ENCODE measurements around the gene UTS2R. TPM values are rescaled to one million over a fixed set of nuclear protein-coding genes. Genes with fewer than 3 reads are reported as not detected.

UTS2R gene
- total and polyA plus RNA-seq, 2 of the 4 experiments (the other 2 are of a cell fraction), result not detected

GRCh38 chr17:82424863-82425159 lies 53.2 kb downstream of the UTS2R start:
- H3K27me3 ChIP-seq (ENCODE audit: control insufficient read depth, insufficient read depth, low read length), result no peaks in the 10 kb centered on the region
- H3K36me3 ChIP-seq (ENCODE audit: control insufficient read depth, insufficient read depth, low read length), result peaks cover 2% of the 10 kb centered on the region; the same call in 1 of the 2 replicates
- no peak for TF ChIP-seq SMC3 (IDR thresholded peaks at IDR 0.05; ENCODE audit: low read depth, low read length)
- no peak for TF ChIP-seq RAD21 (IDR thresholded peaks at IDR 0.05; ENCODE audit: low read length)
- TF ChIP-seq RCOR1 (IDR thresholded peaks at IDR 0.05; ENCODE audit: insufficient replicate concordance, low read length), result no peak
- TF ChIP-seq FOS (IDR thresholded peaks at IDR 0.05; ENCODE audit: low read depth, low read length), result no peak
- no peak for TF ChIP-seq MAZ (IDR thresholded peaks at IDR 0.05; ENCODE audit: borderline replicate concordance, low read depth, low read length)
- no peak for TF ChIP-seq BHLHE40 (IDR thresholded peaks at IDR 0.05; ENCODE audit: low read depth, low read length)
- in situ Hi-C loops (cut with MboI; ENCODE audit: low sequenced_read_pairs), result no loop called here
- no peak overlapping the region for H3K27ac ChIP-seq (ENCODE audit: insufficient read depth, low read length)
- dilution Hi-C loops (cut with HindIII; ENCODE audit: low sequenced_read_pairs, unreplicated experiment), result no loop called here
- peaks cover 5% of the 10 kb centered on the region; the same call in 1 of the 2 replicates for H3K9me3 ChIP-seq (ENCODE audit: control insufficient read depth, insufficient read depth, low read length)
- no peak overlapping the region for H2AFZ ChIP-seq (replicated peaks; ENCODE audit: low read length, poor library complexity)
- intact Hi-C loops (cut with micrococcal nuclease), result no loop called here
- no peak overlapping the region for H3K4me3 ChIP-seq (ENCODE audit: insufficient read depth, low read depth, low read length)
- ATAC-seq (ENCODE audit: low read depth) (no peak), DNase-seq (no peak)
- no peak overlapping the region for H2AK5ac ChIP-seq (ENCODE audit: low read depth, low read length)
- no peak overlapping the region for H2AK9ac ChIP-seq (replicated peaks; ENCODE audit: low read depth, low read length, poor library complexity)
- no peak overlapping the region for H4K91ac ChIP-seq (ENCODE audit: insufficient read depth, low read depth, low read length)
- WGBS, 2 experiments (ENCODE audit: extremely low coverage in 2 of 2, insufficient read length in 1 of 2), result 100% methylated on average over 1 of the region's 2 CpGs; no CpG with 5 or more reads in 1 of the 2 experiments
- no peak overlapping the region for H3K9ac ChIP-seq (ENCODE audit: low read depth, low read length)
- POLR2A ChIA-PET (ENCODE audit: unreplicated experiment), result no interaction called here
- no peak overlapping the region for H2BK15ac ChIP-seq (ENCODE audit: low read depth, low read length)
- H3K14ac ChIP-seq (replicated peaks; ENCODE audit: low read depth, low read length), result no peak overlapping the region
- no peaks in the 10 kb centered on the region for H3K9me1 ChIP-seq (ENCODE audit: insufficient read depth, low read length)
- no peaks in the 10 kb centered on the region for H3K4me1 ChIP-seq (ENCODE audit: control insufficient read depth, insufficient read depth, low read length)
- no peaks in the 10 kb centered on the region for H4K20me1 ChIP-seq (ENCODE audit: insufficient read depth, low read length)
- no peaks in the 10 kb centered on the region for H3K79me1 ChIP-seq (ENCODE audit: low read depth in 1 of 2, low read length in 2 of 2)
- CTCF ChIA-PET, result no interaction called here
- H2BK120ac ChIP-seq (ENCODE audit: low read depth, low read length), result no peak overlapping the region
- H3K4me2 ChIP-seq (ENCODE audit: low read depth, low read length), result no peak overlapping the region
- H2BK5ac ChIP-seq (ENCODE audit: low read depth, low read length, poor library complexity, severe bottlenecking), result no peak overlapping the region
- H3K4ac ChIP-seq (ENCODE audit: low read depth, low read length), result no peak overlapping the region
- H4K5ac ChIP-seq (ENCODE audit: low read depth, low read length), result no peak overlapping the region
- no TSS peak for BruUV-seq (replicated peaks)
- no peak overlapping the region for H3K18ac ChIP-seq (ENCODE audit: low read depth, low read length)
- H3K56ac ChIP-seq (ENCODE audit: extremely low read depth, insufficient read depth, low read length), result no peak overlapping the region
- H3K23ac ChIP-seq (ENCODE audit: low read depth, low read length), result no peak overlapping the region
- H4K8ac ChIP-seq (ENCODE audit: low read depth in 2 of 2, low read length in 2 of 2), result no peak overlapping the region
- no peak overlapping the region for H2BK20ac ChIP-seq (ENCODE audit: low read depth, low read length)

Small RNA genes lying within 50 kb of the gene (microRNA-seq; reads per million reads assigned to microRNA genes)
- gene RF00019 (ENCODE audit: insufficient read depth, insufficient read length), result not detected

Small RNA genes lying within 50 kb of the gene (small RNA-seq; reads per million reads assigned to genes)
- 0 reads per million in 5 experiments for gene RF00019

Other genes starting within 250 kb of the UTS2R start
- 6.9 and 7.3 TPM in 2 replicates for gene CCDC57, start 158.9 kb upstream of the UTS2R start, total RNA-seq (2012; rRNA removed)
- gene CCDC57, start 158.9 kb upstream of the UTS2R start, polyA plus RNA-seq (2012; rRNA removed), result 31.3 and 32.4 TPM in 2 replicates
- 49.1 and 49.7 TPM in 2 replicates for gene SLC16A3, start 142.7 kb upstream of the UTS2R start, total RNA-seq (2012; rRNA removed)
- 181 and 204 TPM in 2 replicates for gene SLC16A3, start 142.7 kb upstream of the UTS2R start, polyA plus RNA-seq (2012; rRNA removed)
- 38.3 and 47.1 TPM in 2 replicates for gene CSNK1D, start 98.1 kb upstream of the UTS2R start, total RNA-seq (2012; rRNA removed)
- gene CSNK1D, start 98.1 kb upstream of the UTS2R start, polyA plus RNA-seq (2012; rRNA removed), result 144 and 186 TPM in 2 replicates
- gene CD7, start 54.2 kb upstream of the UTS2R start, total RNA-seq (2012; rRNA removed), result not detected in 2 replicates
- not detected in 2 replicates for gene CD7, start 54.2 kb upstream of the UTS2R start, polyA plus RNA-seq (2012; rRNA removed)
- gene SECTM1, start 38.0 kb upstream of the UTS2R start, total RNA-seq (2012; rRNA removed), result 1.7 and 2.3 TPM in 2 replicates
- 4.4 and 5.2 TPM in 2 replicates for gene SECTM1, start 38.0 kb upstream of the UTS2R start, polyA plus RNA-seq (2012; rRNA removed)
- gene TEX19, start 12.5 kb upstream of the UTS2R start, total RNA-seq (2012; rRNA removed), result under 0.01 and 0.28 TPM in 2 replicates
- gene TEX19, start 12.5 kb upstream of the UTS2R start, polyA plus RNA-seq (2012; rRNA removed), result 0.03 and 0.13 TPM in 2 replicates
- 3.8 and 4.2 TPM in 2 replicates for gene HEXD, start 46.6 kb downstream of the UTS2R start, total RNA-seq (2012; rRNA removed)
- gene HEXD, start 46.6 kb downstream of the UTS2R start, polyA plus RNA-seq (2012; rRNA removed), result 9.2 and 9.5 TPM in 2 replicates
- gene OGFOD3, start 46.8 kb downstream of the UTS2R start, total RNA-seq (2012; rRNA removed), result 24.4 and 25.3 TPM in 2 replicates
- 33.4 and 34.5 TPM in 2 replicates for gene OGFOD3, start 46.8 kb downstream of the UTS2R start, polyA plus RNA-seq (2012; rRNA removed)
- gene CYBC1, start 79.0 kb downstream of the UTS2R start, total RNA-seq (2012; rRNA removed), result 61.1 and 75.1 TPM in 2 replicates
- 76.7 and 89.0 TPM in 2 replicates for gene CYBC1, start 79.0 kb downstream of the UTS2R start, polyA plus RNA-seq (2012; rRNA removed)
- gene NARF, start 87.0 kb downstream of the UTS2R start, total RNA-seq (2012; rRNA removed), result 70.8 and 83.7 TPM in 2 replicates
- 88.8 and 94.8 TPM in 2 replicates for gene NARF, start 87.0 kb downstream of the UTS2R start, polyA plus RNA-seq (2012; rRNA removed)
- 12.5 and 16.1 TPM in 2 replicates for gene FOXK2, start 148.0 kb downstream of the UTS2R start, total RNA-seq (2012; rRNA removed)
- 20.0 and 23.9 TPM in 2 replicates for gene FOXK2, start 148.0 kb downstream of the UTS2R start, polyA plus RNA-seq (2012; rRNA removed)

Data from IMR-90 (cell line).